LoVo (cell line): ENCODE results near the gene AIP.

Experiments
- DNase-seq: peaks from one replicate; pipeline ENCODE4 v3.0.0-alpha.2; 2016; ENCODE audit warnings: low spot score

Gene AIP

DNA sequence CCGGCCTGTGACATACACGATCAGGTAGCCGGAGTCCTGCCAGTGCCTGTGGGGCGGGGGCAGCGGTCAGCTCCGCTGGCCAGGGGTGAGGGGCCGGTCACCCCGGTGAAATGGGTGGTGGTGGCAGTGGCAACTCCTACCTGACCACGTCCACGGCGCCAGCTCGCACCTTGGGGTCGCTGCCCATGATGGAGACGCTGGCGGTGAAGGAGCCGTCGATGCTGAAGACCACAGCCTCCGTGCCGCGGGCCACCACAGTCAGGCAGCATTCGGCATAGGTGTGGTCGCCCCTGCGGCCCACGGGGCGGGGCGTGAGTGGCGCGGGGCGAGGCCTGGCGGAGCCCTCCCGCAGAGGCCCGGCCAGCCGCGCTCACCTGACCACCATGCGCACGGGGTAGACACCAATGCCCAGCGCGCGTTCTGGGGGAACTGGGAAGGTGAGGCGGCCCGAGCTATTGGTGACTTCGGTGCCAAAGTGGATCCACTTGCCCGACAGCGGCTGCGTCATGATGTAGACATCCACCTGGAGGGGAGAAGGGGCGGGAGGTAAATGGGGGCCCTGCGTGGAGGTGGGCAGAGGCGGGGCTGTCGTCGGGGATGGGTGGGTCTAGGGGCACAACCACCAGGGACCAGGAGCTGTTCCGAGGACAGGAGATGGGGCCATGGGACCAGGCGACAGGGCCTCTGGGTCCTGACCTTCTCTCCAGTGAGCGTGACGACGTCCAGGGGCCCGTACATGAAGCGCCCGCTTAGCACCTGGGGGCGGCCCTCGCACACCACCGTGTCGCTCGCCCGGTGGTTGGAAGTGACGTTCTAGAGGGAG, 10.9 kb downstream of the AIP start:
- DNase-seq = no peak

- DNase-seq = no peak
Measured at GRCh38 chr11:67494371-67495233, 11.8 kb downstream of the AIP start.

GRCh38 chr11:67495234-67496005, 12.6 kb downstream of the AIP start:
- DNase-seq = no peak

DNA sequence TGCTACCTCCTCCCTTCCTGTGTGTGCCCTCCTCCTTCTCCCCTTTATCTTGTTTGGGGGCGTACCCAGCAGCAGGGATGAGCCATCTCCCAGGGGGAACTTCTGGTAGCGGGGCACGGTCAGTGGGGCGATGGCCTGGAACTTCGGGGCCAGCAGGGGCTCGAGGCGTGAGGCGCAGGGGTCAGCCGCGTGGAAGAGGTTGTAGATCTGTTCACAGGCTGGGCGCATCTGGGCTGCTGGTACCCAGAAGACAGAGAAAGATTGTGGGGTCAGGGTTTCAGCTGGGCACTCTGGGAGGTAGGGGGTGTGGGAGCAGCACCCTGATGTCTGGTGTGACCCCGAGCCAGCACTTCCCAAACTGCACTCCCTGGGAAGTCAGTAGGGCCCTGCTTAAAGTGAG, 13.3 kb downstream of the AIP start:
- no peak for DNase-seq

DNA sequence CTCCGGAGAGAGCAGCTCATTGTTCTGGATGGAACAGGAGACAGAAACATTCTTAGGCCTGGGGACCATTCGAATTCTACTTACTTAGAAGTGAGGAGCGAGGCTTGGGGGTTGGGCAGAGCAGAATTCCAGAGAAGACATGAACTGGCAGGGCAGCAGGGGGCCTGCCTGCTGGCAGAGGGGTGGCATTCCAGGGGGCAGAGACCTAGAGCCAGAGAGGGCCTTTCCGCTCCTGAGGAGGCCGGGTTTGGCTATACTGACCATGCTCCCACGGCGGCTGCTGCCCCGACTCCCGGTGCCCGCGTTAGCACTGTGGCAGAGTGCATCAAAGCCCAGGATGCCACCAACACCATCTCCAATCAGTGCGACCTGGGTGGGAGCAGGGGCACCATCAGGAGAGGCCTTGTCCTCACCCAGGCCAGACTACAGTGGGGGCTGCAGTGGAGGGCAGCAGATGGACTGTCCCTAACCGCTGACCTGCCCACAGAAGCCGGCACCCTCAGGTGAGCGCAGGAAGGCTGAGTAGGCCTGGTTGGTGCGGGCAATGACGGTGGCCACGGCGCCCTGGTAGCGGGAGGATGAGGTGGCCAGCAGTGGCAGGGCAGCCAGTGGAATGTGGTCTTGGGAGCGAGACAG, 14.9 kb downstream of the AIP start:
- DNase-seq = no peak

DNA sequence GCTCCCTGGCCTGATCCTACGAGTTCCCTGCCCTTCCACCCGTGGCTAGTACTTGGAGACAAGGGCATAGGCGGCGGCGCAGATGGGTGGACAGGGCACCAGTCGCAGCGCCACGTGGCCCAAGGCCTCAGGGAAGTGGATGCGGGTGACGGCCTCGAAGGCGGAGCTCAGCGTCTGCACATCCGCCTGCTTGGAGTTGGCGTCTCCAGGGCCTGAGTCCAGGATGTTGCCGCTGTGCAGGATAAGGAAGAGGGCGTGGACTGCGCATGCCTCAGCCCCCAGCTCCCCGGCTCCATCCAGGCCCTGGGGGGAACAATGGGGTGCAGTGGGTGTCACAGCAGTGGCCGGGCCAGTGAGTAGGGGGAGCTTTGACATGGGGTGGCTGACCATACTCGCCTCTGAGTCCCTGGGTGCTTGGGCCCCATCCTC, 15.7 kb downstream of the AIP start:
- no peak for DNase-seq

DNA sequence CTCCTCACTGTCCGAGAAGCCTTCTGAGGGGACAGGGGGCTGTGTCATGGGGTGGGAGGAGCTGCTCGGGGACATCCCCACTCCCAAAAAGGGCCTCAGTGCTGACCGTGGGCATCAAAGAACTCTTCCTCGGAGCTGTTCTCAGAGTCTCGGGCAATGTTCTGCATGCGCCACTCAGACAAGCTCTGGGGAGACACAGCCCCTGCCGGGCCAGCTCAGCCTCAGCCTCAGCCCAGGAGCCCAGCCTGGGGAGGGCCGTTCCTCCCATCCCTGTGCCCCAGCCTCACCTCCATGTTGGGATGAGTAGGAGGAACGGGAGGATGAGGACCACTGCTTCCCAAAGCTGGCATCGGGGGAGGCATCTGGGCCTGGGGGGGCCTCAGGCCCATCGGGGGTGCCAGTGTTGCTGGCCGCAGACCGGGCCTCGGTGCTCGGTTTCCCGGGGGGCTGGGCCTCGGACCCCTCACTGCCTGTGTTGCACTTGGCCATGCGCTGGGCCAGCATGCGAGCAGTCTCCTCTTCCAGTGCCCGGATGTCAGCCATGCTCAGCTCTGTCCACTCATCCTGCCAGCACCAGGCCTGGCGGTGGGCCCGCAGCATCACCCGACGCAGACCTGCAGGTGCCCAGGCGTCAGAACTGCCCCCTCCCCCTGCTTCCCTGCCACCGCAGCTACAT, 17.1 kb downstream of the AIP start:
- DNase-seq = no peak

- DNase-seq = no peak
Measured at GRCh38 chr11:67500484-67500821, 17.6 kb downstream of the AIP start.

GRCh38 chr11:67500831-67501715, 18.2 kb downstream of the AIP start:
- no peak for DNase-seq

DNA sequence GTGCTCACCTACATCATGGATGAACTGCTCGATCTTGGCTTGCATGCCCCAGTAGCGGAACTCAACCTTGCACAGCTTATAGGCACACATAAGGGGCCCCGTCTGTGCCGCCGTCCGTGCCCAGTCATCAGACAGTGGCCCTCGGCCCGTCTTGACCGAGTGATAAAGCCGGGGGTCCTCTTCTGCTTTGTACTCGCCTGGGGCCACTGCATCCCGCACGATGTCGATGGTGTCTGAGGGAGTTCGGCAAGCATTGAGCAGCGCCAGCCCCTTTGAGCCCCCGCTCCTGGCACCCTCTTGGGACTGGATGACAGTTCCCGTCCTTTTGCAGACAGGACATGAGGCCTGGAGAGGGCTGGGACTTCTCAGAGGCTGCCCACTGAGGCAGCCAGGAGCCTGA, 19.0 kb downstream of the AIP start:
- no peak for DNase-seq

GRCh38 chr11:67502328-67502979, 19.6 kb downstream of the AIP start:
- no peak for DNase-seq

GRCh38 chr11:67503119-67504004, 20.5 kb downstream of the AIP start:
- no peak for DNase-seq

DNA sequence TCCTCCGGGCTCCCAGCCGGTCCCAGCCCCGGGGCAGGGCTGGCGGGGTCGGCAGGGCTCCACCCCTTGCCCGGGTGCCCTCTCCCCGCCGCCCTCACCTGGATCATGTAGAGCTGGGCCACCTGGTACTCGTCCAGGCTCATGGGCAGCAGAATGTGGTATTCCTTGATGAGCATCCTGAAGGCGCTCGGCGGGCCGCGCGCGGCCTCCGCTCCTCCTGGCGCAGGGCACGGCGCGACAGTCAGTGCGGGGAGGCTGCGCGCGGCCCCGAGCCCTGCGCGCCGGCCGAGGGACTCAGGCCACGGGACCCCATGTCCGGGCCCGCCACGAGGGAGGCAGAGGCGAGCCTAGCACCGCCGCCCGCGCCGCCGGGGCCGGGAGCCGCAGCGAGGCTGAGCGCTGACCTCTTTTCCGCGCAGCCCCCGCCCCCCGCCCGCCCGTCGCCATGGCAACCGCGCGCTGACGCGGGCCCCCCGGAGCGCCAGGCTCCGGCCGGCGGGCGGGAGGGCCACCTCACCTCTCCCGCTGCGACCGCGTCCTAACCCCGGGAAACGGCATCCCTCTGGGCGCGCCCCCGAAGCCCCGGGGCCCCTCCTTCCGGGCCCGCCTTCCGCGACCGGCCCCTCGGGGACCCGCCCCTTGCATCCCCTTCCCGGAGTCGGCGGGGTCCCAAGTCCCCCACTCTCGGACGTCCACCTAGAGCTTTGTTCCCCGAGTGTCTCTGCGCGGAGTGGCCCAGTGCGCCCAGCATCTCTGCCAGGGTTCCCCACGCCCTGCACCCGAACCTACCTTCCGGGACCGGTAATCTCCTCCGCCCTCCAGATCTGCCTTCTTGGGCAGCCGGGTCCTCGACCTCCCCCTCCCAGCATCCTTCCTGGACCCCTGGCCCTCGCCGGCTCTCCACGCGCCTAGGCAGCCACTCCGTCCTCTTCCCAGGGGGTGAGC, 21.5 kb downstream of the AIP start:
- DNase-seq = peak; percentile 28

DNA sequence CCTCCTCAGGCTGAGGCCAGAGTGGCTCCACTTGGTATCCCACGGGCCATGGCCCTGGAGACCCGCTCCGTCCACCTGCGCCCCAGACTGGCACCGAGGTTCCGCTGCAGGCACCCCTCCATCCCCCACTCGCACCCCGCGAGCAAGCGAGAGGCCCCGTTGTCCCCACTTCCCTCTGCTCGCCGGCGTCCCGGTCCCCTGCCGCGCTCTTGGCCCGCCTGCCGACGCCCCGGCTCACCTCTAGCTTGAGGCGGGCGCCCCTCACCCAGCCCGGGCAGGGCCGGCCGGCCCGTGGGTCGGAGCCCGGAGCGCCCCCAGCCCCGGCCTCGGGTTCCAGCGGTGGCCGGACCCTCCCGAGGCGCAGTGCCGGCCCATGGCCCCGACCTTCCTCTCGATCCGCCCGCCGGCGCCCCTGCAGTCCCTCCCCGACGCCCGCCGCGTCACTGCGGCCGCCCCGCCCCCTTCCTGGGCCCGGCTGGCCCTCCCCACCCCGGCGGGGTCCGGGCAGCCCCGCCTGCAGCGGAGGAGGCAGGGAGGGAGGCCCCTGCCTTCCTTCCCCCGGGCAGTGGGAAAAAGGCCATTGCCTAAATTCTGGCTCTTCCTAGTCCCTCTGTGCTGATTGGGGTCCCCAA, 22.2 kb downstream of the AIP start, which contains the start of gene PITPNM1:
Gene PITPNM1, minus strand, starts transcription at position 414 of the 632 bp plus-strand sequence. CDS start 1,183 bp downstream, outside the sequence.
- peak; percentile 71 for DNase-seq

DNA sequence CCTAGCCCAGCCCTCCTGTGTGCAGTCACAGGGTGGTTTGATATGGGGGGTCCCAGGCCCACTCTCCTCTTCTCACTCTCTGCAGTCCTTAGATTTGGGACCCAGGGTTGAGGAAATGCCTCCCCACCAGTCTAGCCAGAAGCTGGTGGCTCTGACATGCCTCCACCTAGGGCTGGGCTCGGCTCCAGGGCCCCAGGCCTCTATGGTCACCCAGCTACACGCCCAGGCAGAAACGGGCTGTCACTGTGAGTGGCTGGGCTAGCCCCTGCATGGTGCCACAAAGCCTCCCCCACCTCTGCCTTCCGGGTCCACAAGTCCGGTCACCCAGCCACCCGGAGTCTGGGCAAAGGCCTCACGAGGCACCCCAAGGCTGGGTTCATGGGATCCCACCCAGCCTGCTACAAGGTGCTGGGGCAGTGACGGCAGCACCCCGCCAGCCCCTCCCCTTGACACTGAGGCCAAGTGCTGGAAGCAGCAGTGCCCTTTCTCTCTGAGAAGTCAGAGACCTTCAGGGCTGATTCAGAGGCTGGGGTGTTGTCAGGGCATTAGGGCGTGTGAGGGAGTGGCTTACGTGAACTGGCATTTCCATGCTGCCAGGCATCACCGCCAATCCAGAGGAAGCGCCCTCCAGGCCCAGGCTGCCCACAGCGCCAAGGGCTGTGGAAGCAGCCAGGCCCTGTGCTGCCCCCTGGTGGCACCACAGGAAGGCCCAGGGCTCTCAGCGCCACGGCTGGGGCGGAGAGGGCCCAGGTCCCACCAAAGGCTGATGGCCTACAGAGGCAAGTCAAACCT, 23.0 kb downstream of the AIP start:
- peak; percentile 98 for DNase-seq

DNA sequence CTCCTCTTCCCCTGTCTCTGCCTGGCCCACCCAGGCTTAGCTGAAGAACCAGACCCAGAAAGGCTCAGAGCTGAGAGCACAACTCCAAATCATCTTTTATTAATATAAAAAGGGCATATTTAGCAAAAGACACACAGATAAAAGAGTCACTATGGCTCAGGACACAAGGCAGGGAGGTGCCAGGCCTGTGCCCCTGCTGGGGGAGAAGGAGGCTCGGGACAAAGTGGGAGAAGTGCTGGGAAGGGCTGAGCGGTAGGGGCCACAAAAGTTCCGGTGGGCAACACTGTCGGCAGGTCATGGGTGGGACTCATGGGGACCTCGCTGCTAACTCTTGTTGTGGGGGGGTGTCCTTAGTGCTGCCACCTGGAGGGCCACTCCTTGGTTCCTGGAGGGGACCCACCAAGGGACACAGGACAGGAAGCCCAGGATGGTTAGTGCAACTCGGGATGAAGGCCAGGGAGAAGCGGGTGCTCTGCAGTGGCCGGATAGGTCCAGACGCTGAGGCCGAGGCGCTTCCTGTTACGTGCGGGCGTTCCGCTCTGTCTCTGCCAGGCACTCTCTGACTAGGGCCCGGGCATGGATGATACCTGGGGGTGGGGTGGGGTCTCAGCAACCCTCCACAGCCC, 23.7 kb downstream of the AIP start:
- DNase-seq = no peak
